HUDEP-2 (cell line): Measurements from ENCODE around the gene ZBTB7A.
"Not testable (repeated sequence)": the region's sequence is repeated elsewhere in the genome, so short reads cannot be mapped to it uniquely, and the experiment has no call there.

Source experiments
- DNase-seq, 76 experiments: peaks; one replicate each; lab custom pipeline; 2025; ENCODE audit not compliant: unreplicated experiment in 76 of 76; lab: John Stamatoyannopoulos, UW

The ZBTB7A gene

DNA sequence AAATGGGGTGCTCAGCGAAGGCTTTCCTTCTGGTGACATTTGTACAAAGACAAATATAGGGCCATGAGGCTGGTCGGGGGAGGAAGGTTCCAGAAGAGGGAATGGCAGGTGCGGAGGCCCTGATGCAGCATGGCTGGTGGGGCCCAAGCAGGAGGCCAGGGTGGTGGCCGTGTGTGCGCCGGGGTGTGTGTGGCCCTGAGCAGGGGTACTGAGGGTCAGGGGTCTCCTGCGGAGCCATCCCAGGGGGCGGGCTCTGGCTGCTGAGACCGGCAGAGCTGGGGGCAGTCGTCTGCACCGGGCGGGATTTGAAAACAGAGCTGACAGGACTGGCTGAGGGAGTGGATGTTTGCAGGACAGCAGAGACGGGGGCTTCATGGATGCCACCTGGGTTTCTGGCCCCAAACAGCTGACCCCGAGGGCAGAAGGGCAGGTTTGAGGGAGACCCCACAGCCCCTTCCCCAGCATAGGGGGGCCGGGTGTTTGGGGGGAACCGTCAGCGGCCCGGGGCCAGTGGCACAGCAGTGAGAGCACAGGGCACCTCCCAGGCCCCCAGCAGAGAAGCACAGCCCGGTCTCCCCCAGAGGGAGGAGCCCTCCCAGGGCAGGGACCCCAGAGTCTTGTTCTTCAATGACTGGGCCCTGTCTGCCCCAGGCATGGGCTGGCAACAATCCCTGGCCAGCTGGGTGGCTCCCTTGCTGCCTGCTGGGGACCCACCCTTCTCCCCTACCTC is 47.8 kb downstream of the ZBTB7A start:
- DNase-seq: no peak

DNA sequence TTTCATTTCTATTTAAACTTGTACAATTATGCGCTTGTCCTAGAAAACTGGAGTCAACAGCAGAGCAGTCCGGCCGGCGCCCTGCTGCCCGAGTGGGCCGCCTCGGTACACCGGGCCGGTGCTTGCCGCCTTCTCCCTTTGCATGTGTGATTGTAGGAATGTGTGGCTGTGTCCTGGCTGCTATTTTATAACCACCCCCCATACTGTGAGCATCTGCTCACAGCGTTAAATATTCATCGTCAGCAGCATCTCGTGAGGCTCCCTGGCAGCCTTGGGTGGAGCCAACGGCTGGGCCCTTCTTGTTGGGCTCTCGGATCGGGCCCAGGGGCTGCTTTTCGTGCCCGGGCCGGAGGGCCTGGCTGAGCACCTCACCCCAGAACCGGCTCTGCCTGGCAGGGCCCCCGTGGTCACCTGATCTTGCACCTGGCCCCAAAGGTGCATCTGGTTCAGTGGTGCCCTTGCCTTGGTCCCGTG is 48.5 kb downstream of the ZBTB7A start:
- no peak for DNase-seq

DNA sequence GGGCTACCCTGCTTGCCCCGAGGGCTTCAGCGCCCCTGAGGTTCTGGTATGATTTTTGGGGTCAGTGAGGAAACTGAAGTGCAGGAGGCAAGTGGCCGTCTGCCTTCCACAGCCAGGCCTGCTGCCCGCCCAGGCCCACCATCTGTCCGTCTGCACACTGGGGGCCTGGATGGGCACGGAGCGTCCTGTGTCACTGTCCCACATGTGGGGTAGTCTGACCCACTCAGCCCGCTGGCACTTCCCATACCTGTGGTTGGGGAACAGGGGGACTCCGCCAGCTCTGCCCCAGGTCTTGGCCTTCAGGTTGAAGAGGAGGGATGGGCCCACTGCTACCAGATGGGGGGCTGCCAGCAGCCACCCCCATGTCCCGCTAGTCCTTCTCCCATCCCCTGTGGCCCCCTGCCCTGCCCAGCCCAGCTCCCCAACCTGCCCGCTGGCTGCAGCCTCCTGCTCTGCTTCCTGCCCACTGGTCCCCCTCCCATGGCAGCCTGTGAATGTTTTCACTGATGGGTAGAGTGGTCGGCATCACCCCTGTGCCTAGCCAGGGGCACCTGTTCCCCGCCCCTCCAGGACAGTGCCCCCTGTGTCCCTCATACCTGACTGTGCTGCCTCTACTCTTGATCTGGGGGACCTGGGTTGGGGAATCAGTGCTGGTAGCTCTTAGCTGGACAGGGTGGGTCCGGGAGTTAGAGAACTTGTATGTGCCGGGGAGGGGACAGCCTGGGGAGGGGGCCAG is 49.6 kb downstream of the ZBTB7A start:
- DNase-seq: no peak

DNA sequence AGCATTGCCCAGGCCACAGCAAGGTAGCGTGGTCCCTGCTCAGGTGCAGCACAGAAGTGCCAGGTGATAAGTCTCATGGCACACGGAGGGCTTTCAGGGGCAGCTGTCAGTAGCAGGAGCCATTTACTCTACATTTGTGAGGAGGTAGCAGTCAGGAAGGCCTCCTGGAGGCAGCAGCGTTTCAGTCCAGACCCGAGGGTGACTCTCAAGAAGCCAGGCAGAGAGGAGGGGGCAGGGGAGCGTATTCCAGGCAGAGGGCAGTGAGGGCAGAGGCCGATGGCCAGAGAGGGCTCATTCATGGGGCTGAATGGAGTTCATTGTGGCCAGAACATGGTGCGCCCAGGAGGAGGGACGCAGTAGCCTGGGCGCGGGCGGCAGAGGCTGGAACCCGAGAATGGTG is 50.2 kb downstream of the ZBTB7A start:
- no peak for DNase-seq

DNA sequence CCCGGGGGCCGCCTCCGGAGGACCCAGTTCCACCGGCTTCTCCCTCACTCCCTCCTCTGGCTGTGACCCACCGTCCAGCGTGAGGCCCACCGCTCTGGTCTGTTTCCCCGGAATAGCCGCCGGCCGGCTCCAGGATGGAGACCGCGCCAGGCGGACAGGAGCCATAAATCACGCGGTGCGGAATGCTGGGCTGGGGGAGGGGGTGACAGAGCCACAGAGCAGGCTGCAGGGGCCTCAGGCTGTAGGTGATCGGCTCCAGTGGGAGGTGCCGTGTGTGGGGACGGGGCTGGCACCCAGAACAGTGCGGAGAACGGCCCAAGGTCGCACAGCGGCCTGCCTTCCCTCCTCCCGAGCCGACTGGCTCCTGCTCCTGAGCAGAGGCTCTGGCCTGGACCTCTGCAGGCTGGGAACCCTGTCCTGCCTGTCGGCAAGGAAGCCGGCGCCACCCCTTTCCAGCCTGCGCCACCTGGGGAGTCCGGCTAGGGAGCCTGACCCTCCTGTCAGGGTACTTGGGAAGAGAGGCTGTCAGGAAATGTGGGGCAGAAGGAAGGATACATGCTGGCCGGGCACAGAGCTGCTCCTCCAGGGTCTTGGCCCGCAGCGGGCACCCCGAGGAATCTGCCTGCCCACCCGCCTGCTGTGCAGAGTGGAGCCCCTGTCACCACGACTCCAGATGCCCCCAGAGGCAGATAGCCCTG is 50.8 kb downstream of the ZBTB7A start:
- no peak for DNase-seq

DNA sequence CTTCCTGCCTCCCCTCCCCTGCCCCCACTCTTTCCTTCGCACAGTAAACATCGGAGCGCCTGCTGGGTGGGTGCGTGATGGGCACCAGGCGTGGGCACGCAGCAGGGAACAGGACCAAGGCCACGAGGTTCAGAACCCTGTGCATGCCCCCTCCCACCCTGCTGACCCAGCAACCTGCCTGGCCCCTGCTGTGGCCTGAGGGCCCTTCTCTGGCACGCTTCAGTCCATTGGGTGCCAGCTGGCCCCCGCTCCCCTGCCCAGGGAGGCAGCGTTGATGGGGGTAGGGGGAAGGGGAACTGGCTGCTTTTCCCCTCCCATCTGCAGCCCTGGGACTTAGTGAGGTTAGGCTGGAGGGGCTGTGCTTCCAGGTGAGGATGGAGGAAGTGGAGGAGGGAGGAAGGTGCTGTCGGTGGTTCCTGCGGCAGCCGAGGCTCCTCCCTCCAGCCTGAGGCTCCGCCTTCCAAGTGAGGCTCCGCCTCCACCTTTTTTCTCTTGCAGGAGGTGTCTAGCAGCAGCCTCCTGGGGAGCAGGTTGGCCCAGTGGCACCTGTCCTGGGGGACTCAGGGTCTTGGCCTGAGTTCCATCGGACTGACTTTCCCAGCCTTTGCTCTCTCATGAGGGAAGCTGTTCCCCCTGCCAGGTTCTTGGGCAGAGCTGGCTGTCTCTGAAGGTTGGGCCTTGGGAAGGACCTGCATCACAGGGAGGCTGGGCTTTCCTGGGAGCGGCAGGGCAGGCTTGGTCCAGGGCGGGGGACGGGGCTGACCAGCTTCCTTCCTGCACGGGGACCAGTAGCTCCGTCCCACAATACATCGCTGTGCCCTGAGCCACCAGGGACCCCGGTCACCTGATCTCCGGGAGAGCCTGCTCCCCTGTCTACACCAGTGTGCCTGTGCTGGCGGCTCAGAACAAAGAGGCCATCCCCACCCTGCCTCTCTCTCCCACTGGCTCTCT is 51.9 kb downstream of the ZBTB7A start:
- peak in 9 of 76 experiments; percentile 3 to 33 (median 16) for DNase-seq

DNA sequence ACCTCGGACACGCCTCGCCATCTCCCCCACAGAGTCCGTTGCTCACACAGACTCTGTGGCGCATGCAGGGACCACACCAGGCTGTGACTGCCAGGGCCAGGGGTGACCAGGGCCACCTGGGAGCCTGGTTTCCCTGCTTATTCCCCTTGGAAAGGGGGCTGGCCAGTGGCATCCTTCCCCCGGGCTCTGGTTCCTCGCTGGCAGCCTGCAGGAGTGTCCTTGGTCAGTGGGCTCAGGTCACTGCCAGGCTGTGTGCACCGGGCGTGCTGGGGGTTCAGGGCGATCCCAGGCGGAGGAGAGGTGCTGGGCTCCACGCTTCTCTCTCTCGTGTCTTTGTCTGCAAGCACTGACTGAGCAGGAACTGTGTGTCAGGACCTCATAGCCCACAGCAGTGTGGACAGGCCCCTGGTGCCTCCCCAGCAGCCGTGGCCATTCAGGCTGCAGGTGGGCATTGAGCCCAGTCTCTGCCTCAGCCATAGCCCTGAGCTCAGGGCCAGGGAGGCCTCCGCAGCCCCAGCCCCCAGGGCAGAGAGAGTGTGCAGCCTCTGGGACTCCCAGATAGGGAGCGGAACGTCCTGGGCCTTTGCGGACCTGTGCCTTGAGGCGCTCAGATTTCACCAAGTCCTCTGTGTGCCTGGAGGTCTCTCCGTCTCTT is 52.7 kb downstream of the ZBTB7A start:
- no peak for DNase-seq

DNA sequence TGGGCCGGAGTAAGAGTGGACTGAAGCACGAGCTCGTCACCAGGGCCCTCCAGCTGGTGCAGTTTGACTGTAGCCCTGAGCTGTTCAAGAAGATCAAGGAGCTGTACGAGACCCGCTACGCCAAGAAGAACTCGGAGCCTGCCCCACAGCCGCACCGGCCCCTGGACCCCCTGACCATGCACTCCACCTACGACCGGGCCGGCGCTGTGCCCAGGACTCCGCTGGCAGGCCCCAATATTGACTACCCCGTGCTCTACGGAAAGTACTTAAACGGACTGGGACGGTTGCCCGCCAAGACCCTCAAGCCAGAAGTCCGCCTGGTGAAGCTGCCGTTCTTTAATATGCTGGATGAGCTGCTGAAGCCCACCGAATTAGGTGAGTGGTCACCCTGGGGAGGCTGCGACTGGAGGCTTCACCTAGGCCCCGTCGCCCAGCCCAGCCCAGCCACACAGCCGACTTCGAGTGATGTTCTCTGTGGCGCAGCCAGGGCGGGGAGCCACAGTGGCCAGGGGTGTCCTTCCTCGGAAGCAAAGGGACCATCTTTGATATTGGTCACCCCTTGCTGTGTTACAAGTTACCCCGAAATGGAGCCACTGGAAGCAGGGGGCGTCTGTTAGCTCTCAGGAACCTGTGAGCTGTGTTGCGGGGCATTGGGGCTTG is 53.6 kb downstream of the ZBTB7A start:
- no peak for DNase-seq

DNA sequence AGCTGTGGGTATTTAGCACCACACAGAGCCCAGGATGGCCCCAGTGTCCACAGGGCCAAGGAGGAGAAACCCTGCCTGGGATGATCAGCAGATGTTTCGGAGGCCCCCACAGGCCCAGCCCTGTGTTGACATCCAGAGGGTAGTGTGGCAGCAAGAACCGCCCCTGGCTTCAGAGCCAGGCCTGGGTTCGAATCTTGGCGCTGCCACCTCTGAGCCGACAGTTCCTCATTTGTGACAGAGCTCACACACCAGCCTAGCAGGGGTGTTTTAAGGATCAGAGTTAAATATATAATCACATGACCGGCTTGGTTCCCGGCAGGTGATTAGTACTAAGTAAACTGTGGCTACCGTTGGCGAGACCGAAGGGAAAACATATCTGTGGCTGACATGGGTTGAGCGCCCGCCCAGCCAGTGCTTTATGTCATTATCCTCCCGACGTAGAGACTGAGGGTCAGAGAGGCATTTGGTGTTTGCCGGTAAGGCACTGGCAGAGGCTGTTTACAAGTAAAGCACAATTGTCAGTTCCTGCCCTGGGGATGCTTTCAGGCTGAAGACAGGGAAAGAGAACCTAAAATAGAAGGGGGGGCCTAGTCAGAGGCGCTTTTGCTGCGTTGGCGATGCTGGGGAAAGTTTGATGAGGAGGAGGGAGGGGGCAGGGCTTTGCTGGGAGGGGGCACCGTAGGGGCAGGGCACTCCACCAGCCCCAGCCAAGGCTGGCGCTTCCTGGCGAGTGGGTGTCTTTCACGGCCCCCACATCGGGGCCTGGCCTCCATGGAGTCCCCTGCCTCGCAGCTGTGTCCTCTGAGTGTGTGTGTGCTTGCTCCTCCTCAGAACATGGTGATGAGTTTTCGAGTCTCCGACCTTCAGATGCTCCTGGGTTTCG is 54.4 kb downstream of the ZBTB7A start:
- no peak for DNase-seq

DNA sequence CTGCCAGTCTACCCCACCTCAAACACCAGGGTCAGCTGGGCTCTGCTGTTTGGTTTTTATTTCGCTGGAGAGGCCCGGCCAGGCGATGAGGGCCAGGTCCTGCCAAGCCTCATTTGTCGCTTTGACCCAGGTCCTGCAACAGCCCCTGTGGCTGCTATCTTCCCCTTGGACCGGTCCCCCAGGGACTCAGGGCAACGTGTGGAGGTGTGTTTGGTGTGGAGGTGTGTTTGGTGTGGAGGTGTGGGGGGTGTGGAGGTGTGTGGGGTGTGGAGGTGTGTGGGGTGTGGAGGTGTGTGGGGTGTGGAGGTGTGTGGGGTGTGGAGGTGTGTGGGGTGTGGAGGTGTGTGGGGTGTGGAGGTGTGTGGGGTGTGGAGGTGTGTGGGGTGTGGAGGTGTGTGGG is 55.3 kb downstream of the ZBTB7A start:
- DNase-seq: not testable (repeated sequence)

DNA sequence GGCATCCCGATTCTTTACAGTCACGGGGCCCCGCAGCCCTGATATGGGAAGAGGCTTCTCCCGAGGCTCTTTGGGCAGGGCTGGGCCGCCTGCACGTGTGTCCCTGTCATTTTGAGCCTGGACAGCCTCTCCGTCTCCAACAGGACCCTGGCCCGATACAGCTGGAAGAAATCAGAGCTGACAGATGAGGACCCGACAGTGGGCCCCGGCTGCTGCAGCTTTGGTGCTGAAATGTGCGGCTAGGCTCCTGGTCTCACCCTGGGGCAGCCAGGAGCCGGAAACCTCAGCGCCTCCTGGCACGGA is 55.9 kb downstream of the ZBTB7A start:
- no peak for DNase-seq

DNA sequence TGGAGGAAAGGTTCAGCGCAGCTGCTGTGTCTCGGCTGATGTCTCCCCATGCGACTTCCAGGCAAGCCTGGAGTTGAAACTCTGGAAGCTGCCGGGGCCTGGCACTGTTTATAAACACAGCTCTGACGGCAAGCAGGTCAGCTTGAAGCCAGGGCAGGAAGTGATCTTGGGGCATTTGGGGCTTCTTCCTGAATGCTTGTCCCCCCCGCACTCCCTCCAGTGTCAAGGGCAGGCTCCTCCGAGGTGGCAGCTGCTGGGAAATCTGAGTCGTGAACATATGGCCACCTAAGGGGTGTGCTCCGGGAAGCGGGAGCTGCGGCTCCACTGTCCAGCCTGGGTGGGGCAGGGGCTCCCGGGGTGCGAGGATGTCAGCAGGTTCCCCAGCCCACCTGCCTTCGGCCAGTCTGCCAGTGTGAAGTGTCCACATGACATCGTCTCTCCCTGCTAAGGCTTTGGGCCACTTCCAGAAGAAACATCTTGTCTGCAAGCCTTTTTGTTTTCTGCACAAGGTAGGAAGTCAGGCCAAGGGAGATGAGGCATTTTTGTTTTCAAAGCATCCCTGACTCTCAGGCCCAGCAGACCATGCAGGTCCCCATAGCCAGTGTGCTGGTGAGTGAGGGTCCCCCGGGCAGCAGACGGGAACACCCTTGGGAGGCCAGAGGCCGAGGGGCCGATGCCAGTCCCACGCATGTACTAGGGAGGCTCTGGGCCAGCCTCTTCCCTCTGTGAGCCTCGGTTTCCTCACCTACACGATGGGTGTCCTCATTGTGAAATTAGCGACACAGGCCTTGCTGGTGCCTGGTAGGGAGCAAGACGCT is 56.5 kb downstream of the ZBTB7A start:
- DNase-seq: no peak

DNA sequence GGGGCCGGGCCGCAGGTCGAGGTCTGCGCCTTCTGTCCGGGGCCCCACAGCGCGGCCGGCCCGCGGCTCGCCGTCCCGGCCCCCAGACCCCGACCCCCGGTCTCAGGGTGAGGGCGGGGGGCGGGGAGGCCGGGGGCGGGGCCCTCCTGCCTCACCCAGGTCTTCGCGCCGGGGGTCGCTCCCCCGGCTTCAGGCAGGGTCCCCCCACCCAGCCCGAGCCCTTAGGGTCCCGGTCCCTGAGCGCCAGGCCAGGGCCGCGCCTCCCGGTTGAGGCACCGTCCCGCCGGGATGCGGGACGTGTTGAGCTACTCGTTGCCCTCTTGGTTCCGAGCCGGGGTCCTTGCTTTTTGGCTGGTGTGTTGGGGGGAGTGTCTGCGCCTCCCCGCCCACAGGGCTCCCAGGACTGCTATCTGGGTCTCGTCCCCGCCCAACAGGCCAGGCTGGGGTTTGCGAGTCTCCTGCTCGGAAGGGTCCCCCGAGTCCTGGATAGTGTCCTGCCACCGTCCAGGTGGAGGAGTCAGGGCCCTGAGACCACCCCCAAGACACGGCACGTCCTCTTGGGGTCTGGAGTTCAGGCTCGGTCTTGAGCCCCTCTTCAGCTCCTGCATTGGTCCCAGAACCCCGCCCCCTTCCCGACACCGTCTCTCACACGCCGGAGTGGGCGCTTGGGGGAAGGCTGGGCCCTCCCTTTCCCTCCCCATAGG is 58.7 kb downstream of the ZBTB7A start:
- peak in 38 of 76 experiments; percentile 7 to 55 (median 36) for DNase-seq

DNA sequence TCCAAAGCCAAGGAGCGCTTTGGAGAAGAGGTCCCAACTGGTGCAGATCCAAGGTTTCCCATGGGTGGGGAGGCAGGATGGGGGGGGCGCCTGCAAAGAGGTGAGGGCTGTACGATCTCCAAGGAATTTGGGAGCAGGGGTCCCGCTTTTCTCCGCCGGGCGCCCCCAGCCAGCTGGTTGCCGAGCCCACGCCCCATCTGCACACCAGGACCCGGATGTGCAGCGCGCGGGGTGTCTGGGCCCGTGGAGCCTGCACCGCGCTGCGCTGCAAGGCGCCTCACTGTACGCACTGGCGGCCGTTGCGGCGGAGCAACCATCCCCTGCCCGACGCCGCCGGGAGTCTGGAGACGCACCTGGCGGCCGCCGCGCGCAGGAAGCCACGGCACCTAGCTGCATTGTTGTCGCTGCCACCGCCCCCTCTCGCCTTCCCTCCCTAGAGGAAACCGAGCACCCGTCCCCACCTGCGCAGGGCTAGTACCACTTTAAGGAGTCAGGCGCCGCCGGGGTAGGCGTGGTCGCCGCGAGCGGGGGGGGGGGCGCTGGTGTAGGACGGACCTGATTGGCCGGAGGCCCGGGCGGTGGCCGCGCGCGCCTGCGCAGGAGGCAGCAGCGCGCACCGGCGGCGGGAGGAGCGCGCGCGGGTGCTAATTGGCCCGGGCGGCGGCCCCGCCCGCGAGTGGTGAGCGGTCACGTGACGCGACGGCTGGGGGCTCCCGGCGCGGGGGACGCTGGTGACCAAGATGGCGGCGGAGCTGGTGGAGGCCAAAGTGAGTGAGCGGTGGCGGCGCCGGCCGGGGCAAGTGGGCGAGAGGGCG is 59.5 kb downstream of the ZBTB7A start, which contains the start of gene PIAS4:
PIAS4 (plus strand) TSS at position 716 of the 815 bp plus-strand sequence; CDS start at position 741, 25 bp downstream.
- DNase-seq: peak in 75 of 76 experiments; percentile 72 to 99 (median 96)

DNA sequence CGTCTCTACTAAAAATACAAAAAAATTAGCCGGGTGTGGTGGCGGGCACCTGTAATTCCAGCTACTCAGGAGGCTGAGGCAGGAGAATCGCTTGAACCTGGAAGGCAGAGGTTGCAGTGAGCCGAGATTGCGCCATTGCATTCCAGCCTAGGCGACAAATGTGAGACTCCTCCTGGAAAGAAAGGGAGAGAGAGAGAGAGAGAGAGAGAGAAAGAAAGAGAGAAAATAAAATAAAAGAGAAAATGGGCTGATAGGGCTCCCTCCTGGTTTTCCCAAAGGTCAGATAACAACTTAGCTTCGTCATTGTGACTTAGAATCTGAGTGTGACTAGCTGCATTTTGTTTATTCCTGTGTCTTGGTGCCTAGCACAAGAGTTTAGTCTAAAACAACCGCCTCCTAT is 61.3 kb downstream of the ZBTB7A start:
- DNase-seq: not testable (repeated sequence)

DNA sequence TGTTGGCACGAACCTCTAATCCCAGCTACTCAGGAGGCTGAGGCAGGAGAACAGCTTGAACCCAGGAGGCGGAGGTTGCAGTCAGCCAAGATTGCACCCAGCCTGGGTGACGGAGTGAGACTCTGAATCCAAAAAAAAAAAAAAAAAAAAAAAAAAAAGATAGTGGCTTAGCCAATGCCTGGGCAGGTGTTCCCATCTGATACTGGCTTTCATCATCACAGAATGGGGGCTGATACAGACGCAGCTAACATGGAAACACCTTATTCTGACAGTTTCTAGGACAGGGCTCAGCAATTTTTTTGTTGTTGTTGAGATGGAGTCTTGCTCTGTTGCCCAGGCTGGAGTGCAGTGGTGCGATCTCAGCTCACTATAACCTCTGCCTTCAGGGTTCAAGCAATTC is 65.9 kb downstream of the ZBTB7A start:
- not testable (repeated sequence) for DNase-seq
